CD4-positive, alpha-beta T cell treated with Interleukin-15 for 4 hours (primary cell): Measurements from ENCODE around the gene ONECUT3.
A peak's percentile ranks its signal among the peaks of the same experiment; 100 is the strongest.
"Not testable (repeated sequence)": the region's sequence is repeated elsewhere in the genome, so short reads cannot be mapped to it uniquely, and the experiment has no call there.

ENCODE experiments used
- DNase-seq: peaks from one replicate; pipeline ENCODE4 v3.0.0-alpha.2; 2020; ENCODE audit warnings: low spot score

The ONECUT3 gene

DNA sequence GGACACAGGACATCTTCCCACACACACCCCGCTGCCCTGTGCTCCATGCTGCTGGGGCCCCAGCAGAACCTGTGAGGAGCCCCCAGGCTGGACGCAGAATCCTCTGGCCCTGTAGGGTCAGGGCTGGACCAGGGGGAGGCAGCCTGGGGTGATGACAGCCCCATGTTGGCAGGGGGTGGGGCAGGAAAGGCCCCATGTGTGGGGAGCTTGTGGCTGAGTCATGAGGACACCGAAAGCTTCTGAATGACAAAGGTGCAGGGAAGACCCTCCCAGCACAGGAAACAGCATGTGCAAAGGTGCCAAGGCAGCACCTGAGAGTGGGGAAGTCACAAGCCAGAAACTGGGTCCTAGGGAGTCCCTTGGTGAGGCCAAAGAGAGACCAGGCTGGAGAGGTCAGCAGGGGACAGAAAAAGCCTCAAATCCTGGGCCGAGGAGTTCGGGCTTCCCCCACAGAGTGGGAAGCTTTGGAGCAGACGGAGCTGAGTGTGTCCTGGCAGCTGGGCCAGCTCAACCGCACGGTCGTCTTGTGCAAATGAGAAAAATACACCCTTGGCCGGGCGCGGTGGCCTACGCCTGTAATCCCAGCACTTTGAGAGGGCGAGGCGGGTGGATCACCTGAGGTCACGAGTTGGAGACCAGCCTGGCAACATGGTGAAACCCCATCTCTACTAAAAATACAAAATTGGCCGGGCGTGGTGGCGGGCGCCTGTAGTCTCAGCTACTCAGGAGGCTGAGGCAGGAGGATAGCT, 41.3 kb downstream of the ONECUT3 start:
- DNase-seq = no peak

- DNase-seq = no peak
Measured at GRCh38 chr19:1796395-1797142, 43.3 kb downstream of the ONECUT3 start.

DNA sequence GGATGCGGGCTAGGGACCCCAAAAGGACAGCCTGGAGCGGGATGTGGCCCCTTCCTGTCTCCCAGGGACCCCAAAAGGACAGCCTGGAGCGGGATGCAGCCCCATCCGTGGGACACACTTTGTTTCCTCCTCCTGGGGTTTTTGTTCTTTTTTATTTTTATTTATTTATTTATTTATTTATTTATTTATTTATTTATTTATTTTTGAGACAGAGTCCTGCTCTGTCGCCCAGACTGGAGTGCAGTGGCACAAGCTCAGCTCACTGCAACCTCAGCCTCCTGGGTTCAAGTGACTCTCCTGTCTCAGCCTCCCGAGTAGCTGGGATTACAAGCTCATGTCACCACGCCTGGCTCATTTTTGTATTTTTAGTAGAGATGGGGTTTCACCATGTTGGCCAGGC, 44.0 kb downstream of the ONECUT3 start:
- DNase-seq = not testable (repeated sequence)

- no peak for DNase-seq
Measured at GRCh38 chr19:1799695-1800342, 46.5 kb downstream of the ONECUT3 start.

GRCh38 chr19:1804858-1805257, 51.6 kb downstream of the ONECUT3 start:
- DNase-seq = no peak

DNA sequence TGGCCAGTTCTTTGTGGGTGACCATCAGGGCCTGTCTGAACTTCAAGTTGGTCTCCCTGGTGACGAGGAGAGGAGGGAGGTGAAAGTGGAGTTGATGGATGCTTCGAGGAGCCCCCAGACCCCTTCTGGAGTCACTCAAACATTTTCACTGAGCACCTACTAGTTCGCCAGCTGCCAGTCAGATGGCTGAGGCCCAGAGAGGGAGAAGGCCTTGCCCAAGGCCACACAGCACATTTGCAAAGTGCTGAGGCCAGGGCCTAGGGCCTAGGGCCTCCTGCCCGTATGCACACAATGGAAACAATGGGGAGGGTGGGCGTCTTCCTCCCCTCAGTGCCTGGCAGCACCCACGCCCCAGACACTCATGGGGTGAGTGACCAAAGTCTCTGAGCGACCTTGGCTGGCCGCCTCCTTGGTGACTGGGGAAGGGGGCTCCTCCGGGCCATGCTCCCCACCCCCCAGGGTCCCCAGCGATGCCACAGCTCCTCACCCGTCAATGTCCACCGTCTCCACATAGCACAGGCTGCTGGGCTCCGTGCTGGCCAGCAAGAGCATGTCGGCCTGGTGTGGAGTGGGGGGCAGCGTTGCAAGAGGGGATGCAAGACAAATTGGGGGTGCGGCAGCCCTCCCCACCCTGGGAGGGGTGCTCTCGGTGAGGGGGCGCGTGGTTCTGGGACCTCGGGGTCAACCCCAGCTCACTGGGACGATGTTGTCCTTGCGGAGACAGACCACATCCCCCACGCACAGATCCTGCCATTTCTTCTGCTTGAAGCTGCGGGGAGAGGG, 52.3 kb downstream of the ONECUT3 start:
- DNase-seq = no peak

DNA sequence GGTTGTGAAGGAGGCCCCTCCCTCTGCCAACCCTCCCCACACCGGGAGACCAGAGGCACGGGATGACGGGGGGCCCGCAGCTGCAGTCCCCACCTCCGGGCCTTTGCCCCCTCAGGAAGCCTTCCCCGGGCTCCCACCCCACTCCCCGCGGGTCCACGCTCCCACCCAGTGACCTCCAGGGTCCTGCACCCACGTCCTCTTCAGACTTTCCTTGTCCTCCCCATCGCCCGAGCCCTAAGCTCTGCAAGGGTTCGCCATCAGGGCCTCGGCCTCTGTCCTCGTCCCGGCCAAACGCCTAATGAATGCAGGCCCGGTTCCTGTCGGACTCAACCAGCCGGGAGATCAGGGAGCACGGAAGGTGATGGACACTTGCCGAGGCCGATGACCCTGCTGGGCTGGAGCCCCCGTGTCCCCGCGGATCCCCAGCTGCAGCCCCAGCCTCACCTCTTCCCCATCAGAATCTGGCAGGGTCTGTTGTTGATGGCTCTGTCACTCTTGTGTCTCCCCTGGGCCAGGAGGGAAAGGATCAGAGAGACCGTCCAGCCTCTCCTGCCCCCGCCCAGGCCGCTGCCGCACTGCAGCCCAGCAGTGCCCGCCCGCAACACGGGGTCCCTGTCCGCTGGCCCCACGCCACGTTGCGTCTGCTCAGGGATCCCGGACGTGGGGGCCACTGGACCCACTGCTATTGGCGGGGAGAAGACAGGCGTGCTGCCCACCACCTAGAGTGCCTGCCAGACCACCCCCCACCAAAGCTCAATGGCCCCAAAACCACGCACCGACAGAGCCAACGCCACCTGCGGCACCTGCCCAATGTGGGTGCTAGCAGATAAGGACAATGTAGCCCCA, 53.1 kb downstream of the ONECUT3 start:
- DNase-seq = no peak

DNA sequence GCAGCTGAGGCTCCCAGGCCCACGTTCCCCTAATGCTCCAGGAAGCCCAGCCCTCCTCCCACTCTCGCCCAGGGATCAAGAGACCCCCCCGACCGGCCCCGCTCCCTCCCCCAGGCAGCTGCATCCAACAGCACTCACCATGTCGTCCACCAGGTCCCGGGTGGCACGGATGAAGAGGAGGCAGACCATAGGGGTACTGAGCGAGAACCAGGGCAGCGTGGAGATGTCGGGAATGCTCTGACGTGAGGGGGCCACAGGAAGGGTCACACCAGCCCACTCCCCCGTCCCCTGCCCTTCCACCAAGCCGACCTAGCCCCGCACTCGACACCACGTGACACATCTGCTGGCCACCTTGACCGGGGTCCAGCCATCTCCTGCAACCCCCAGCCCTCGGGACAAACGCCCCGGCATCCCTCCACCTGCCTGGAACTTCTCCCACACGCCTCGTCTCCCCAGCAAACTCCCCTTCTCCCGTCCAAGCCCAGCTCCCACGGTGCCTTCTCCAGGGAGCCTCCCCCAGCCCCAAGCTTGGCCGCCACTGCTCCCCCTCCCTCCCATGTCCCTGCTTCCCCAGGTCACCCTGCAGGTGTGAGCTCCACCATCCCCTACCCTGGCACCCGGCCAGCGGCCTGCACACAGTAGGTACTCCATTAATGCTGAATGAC, 53.9 kb downstream of the ONECUT3 start:
- DNase-seq = no peak

- DNase-seq = no peak
Measured at GRCh38 chr19:1807695-1808394, 54.5 kb downstream of the ONECUT3 start.

DNA sequence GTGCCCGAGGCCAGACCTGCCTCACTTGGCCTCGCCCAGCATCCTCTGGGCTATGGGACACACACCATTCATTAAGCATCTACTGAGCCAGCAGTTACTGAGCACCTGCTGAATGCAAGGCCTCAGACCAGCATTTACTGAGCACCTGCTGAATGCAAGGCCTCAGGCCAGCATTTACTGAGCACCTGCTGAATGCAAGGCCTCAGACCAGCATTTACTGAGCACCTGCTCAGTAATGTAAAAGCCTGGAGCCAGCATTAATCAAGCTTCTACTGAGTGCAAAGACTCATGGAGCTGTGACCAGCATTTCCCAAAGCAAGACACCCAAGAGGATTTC, 55.1 kb downstream of the ONECUT3 start:
- DNase-seq = no peak

- no peak for DNase-seq
Measured at GRCh38 chr19:1809678-1810077, 56.4 kb downstream of the ONECUT3 start.

DNA sequence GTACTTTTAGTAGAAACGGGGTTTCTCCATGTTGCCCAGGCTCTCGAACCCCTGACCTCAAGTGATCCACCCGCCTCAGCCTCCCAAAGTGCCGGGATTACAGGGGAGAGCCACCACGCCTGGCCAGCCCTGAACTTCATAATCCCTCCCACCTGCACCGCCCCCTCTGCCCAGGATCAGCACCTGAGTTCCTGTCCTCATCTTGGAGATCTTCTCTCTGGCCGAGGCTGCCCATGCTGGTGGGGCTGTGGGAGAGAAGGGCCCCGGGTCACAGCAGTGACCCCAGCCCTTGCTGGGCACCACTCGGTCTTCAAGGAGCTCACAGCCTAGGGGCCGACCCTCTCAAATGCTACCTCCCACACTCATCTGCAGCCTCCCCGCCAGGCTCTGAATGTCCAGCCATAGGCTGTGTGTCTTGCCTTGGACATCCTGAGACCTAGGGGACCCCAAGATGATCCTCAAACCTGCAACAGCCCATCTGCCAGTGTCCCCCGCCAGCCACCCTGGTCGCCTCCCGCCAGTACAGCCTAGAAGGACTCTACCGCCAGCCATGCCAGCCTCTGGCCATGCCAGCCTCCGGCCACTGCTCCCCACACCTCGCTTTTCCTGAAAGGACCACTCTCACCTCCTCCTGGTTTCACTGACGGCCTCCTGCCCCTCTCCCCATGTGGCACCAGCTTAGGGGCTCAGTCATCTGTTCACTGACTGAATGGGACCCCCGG, 57.3 kb downstream of the ONECUT3 start:
- no peak for DNase-seq

DNA sequence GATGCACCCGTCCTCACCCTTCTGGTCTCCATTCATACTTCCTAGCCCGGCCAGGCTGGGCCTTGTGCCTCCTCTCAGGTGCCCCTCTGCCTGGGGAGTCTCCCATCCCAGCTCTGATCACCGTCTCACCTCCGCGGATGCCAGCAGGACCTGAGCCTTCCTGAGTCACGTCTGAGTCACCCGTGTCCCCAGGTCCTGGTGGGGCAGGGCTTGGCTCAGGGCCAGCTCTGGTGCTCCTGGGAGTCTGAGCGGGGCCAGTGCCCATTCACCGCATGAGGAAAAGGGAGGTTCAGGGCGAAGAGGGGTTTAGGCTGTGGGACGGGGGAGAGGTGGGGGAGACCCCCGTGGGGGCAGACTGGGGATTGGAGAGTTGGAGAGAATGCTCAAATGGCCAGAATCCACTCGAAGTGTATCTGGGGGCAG, 58.2 kb downstream of the ONECUT3 start:
- peak; percentile 55 for DNase-seq

GRCh38 chr19:1811942-1812425, 58.7 kb downstream of the ONECUT3 start, which contains the start of gene ATP8B3:
TSS of gene ATP8B3 (minus strand) at chr19:1812276. CDS start at chr19:1811736, 540 bp downstream.
- peak; percentile 80 for DNase-seq

GRCh38 chr19:1812426-1813191, 59.3 kb downstream of the ONECUT3 start:
- peak; percentile 89 for DNase-seq

- DNase-seq = no peak
Measured at GRCh38 chr19:1813192-1814182, 60.2 kb downstream of the ONECUT3 start.

GRCh38 chr19:1814391-1814790, 61.1 kb downstream of the ONECUT3 start:
- DNase-seq = no peak
